ENCODE results near the gene MOCS3. TPM values are rescaled to one million over a fixed set of nuclear protein-coding genes. Genes with fewer than 3 reads are reported as not detected.

MOCS3 gene
- total and polyA plus RNA-seq, 10 of the 15 experiments (the other 5 are each of a cell fraction or from before 2014, with no cell fraction given): 0.87 to 5.9 (median 3.6) TPM

DNA sequence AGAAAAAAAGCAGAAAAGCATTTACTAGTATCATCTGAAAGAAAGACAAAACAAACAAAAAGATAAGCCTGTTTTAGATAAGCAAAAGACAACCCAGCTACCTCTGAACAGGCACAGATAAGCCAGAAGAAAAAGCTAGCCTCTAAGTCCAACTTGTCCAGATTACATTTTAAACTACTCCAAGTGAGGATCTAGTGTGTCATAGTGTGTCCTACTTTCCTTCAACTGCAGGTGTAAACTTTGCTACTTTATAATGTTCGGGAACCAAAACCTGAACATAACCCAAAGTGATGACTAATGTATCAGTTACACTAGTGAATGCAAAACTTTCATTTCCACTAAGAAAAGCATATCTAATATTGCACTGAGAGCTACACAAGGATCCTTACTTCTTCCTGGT is 46.9 kb upstream of the MOCS3 start (continued):
- TF ChIP-seq RFX5 (IDR thresholded peaks at IDR 0.05; ENCODE audit: low read depth, low read length) (no peak), JUNB (IDR thresholded peaks at IDR 0.05) (peak; percentile 19; the same call in 1 of the 2 replicates), MXI1 (IDR thresholded peaks at IDR 0.05; ENCODE audit: low read depth, low read length) (no peak), KAT2A (conservative IDR thresholded peaks at IDR 0.05; ENCODE audit: control insufficient read depth, low read depth, low read length) (no peak), TCF3 (IDR thresholded peaks at IDR 0.05; ENCODE audit: borderline replicate concordance, insufficient read depth, low read depth, low read length) (no peak)
- TF ChIP-seq, protein P1, sequence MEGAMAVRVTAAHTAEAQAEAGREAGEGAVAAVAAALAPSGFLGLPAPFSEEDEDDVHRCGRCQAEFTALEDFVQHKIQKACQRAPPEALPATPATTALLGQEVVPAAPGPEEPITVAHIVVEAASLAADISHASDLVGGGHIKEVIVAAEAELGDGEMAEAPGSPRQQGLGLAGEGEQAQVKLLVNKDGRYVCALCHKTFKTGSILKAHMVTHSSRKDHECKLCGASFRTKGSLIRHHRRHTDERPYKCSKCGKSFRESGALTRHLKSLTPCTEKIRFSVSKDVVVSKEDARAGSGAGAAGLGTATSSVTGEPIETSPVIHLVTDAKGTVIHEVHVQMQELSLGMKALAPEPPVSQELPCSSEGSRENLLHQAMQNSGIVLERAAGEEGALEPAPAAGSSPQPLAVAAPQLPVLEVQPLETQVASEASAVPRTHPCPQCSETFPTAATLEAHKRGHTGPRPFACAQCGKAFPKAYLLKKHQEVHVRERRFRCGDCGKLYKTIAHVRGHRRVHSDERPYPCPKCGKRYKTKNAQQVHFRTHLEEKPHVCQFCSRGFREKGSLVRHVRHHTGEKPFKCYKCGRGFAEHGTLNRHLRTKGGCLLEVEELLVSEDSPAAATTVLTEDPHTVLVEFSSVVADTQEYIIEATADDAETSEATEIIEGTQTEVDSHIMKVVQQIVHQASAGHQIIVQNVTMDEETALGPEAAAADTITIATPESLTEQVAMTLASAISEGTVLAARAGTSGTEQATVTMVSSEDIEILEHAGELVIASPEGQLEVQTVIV (IDR thresholded peaks at IDR 0.05; ENCODE audit: borderline replicate concordance, partially characterized antibody): no peak

DNA sequence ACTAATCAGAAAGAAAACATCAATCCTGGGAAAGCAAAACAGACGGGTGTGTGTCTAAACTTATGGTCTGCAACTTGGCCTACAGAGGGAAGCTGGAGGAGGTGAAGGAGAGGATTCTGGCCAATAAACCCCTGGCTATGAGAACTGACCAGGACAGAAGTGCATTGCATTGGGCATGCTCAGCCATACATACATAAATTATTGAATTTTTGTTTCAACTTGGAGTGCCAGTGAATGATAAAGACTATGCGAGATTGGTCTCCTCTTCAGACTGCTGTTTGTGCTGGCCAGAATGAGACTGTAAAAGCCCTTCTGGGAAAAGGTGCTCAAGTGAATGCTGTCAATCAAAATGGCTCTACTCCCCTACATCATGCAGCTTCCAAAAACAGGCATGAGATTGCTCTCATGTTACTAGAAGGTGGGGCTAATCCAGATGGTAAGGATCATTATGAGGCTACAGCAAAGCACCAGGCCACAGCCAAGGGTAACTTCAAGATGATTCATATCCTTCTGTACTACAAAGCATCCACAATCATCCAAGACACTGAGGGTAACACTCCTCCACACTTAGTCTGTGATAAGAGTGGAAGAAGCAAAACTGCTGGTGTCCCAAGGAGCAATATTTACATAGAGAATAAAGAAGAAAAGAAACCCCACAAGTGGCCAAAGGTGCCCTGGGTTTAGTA is 44.8 kb upstream of the MOCS3 start:
- 53% methylated on average over 2 of the region's 2 CpGs for WGBS (ENCODE audit: insufficient coverage, insufficient replicate concordance, low lambda C conversion rate, missing lambda C conversion rate)
- ATAC-seq: peak; percentile 56

More for the DNA sequence above, 44.8 kb upstream of the MOCS3 start:
- intact Hi-C loops (cut with micrococcal nuclease; ENCODE audit: unreplicated experiment): no loop called here
- Histone ChIP-seq H2AFZ (ENCODE audit: control insufficient read depth, low read depth, low read length) (no peak overlapping the region), H3K27me3 (replicated peaks in 1 of 2; ENCODE audit: control insufficient read depth in 2 of 2, insufficient read depth in 2 of 2, low read length in 1 of 2) (no peaks in the 10 kb centered on the region), H3K27ac (ENCODE audit: control insufficient read depth, insufficient read depth) (no peak overlapping the region), H3K4me3 (no peak overlapping the region), H3K79me2 (ENCODE audit: control insufficient read depth, insufficient read depth, low read length) (peaks cover 99% of the 10 kb centered on the region), H3K4me1 (ENCODE audit: control insufficient read depth, insufficient read depth, low read length) (peaks cover 76% of the 10 kb centered on the region), H4K20me1 (ENCODE audit: control insufficient read depth, insufficient read depth) (peaks cover 20% of the 10 kb centered on the region), H3K36me3 (ENCODE audit: control insufficient read depth in 2 of 2, insufficient read depth in 2 of 2, low read length in 1 of 2) (peaks cover 5 to 26% of the 10 kb centered on the region in 2 experiments), H3K9ac (ENCODE audit: control insufficient read depth, insufficient read depth, low read length) (no peak overlapping the region), H3K9me3 (replicated peaks; ENCODE audit: control insufficient read depth, insufficient read depth, low read length) (no peaks in the 10 kb centered on the region), H3K4me2 (ENCODE audit: control insufficient read depth, insufficient read depth) (peak overlapping the region; percentile 9; the same call in 1 of the 2 replicates)
- ChIA-PET POLR2A (interaction anchor here (1.1 to 4.1 kb wide), 3 partner anchors 11 to 101 kb away, joined by 3 to 26 read pairs (median 3); no protein-coding TSS in a partner anchor), CTCF (interaction anchor here (1.0 to 4.9 kb wide), 3 partner anchors 13 to 123 kb away, joined by 3 to 91 read pairs (median 23); partner anchors contain the start of gene BCAS4), SMC1A (ENCODE audit: uncharacterized antibody, unreplicated experiment) (interaction anchor here (0.6 to 4.3 kb wide), 6 partner anchors 13 to 1220 kb away, joined by 3 to 54 read pairs (median 4); no protein-coding TSS in a partner anchor), RAD21 (ENCODE audit: unreplicated experiment) (interaction anchor here (0.6 to 3.7 kb wide), 3 partner anchors 15 to 120 kb away, joined by 3 to 22 read pairs (median 10); partner anchors contain the start of genes ADNP and BCAS4)
- TF ChIP-seq POLR2AphosphoS5 (IDR thresholded peaks at IDR 0.05; ENCODE audit: low read length) (peak; percentile 30; the same call in 1 of the 2 replicates), TCF7 (IDR thresholded peaks at IDR 0.05; ENCODE audit: borderline replicate concordance) (0 out of 2 replicates have a peak, but pooled peaks have one; percentile 23), ZNF24 (IDR thresholded peaks at IDR 0.05) (no peak), CREB1 (IDR thresholded peaks at IDR 0.05; ENCODE audit: low read depth) (no peak), JUNB (IDR thresholded peaks at IDR 0.05) (peak; percentile 47; the same call in 1 of the 2 replicates)
- TF ChIP-seq, protein P2, sequence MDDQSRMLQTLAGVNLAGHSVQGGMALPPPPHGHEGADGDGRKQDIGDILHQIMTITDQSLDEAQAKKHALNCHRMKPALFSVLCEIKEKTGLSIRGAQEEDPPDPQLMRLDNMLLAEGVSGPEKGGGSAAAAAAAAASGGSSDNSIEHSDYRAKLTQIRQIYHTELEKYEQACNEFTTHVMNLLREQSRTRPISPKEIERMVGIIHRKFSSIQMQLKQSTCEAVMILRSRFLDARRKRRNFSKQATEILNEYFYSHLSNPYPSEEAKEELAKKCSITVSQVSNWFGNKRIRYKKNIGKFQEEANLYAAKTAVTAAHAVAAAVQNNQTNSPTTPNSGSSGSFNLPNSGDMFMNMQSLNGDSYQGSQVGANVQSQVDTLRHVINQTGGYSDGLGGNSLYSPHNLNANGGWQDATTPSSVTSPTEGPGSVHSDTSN (IDR thresholded peaks at IDR 0.05; ENCODE audit: insufficient replicate concordance, low read depth, low read length): peak; percentile 34
- TF ChIP-seq, protein P3, sequence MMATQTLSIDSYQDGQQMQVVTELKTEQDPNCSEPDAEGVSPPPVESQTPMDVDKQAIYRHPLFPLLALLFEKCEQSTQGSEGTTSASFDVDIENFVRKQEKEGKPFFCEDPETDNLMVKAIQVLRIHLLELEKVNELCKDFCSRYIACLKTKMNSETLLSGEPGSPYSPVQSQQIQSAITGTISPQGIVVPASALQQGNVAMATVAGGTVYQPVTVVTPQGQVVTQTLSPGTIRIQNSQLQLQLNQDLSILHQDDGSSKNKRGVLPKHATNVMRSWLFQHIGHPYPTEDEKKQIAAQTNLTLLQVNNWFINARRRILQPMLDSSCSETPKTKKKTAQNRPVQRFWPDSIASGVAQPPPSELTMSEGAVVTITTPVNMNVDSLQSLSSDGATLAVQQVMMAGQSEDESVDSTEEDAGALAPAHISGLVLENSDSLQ (IDR thresholded peaks at IDR 0.05): peak; percentile 87
- in situ Hi-C loops (cut with MboI): no loop called here
- BruUV-seq (replicated peaks): no TSS peak
- FAIRE-seq: no peak
- no peak for DNase-seq (ENCODE audit: low read depth, low spot score)
